ENCODE measurements around the gene DHODH. TPM values are rescaled to one million over a fixed set of nuclear protein-coding genes. Genes with fewer than 3 reads are reported as not detected.

DHODH gene
- polyA plus RNA-seq, 1 donor: 9.3 TPM

- no peak for DNase-seq
These were observed 4.8 kb downstream of the DHODH start for GRCh38 chr16:72013389-72013788.

GRCh38 chr16:72013888-72014581 is 5.5 kb downstream of the DHODH start:
- Histone ChIP-seq H3K27ac (ENCODE audit: low read length) (no peak overlapping the region), H3K4me3 (ENCODE audit: low read length) (no peak overlapping the region), H3K9me3 (ENCODE audit: control insufficient read depth, low read depth, low read length) (no peaks in the 10 kb centered on the region), H3K36me3 (ENCODE audit: control insufficient read depth, insufficient read depth, low read length) (peaks cover 33% of the 10 kb centered on the region), H3K27me3 (ENCODE audit: control insufficient read depth, insufficient read depth, low read length) (no peaks in the 10 kb centered on the region), H3K4me1 (ENCODE audit: control insufficient read depth, insufficient read depth, low read length) (no peaks in the 10 kb centered on the region)
- WGBS (ENCODE audit: insufficient coverage, low lambda C conversion rate): no CpG with 5 or more reads among the region's 15 CpGs
- DNase-seq: peak in 1 of 2 donors; percentile 9

More at GRCh38 chr16:72013389-72013788, 4.8 kb downstream of the DHODH start:
- H3K36me3 ChIP-seq (ENCODE audit: control insufficient read depth, insufficient read depth, low read length): peaks cover 33% of the 10 kb centered on the region
- no peaks in the 10 kb centered on the region for H3K27me3 ChIP-seq (ENCODE audit: control insufficient read depth, insufficient read depth, low read length)
- no peak overlapping the region for H3K4me3 ChIP-seq (ENCODE audit: low read length)
- H3K4me1 ChIP-seq (ENCODE audit: control insufficient read depth, insufficient read depth, low read length): no peaks in the 10 kb centered on the region
- H3K27ac ChIP-seq (ENCODE audit: low read length): no peak overlapping the region
- no CpG with 5 or more reads among the region's 5 CpGs for WGBS (ENCODE audit: insufficient coverage, low lambda C conversion rate)
- H3K9me3 ChIP-seq (ENCODE audit: control insufficient read depth, low read depth, low read length): no peaks in the 10 kb centered on the region

GRCh38 chr16:72014675-72015074 is 6.1 kb downstream of the DHODH start:
- H3K27me3 ChIP-seq (ENCODE audit: control insufficient read depth, insufficient read depth, low read length): no peaks in the 10 kb centered on the region
- no peak overlapping the region for H3K4me3 ChIP-seq (ENCODE audit: low read length)
- WGBS (ENCODE audit: insufficient coverage, low lambda C conversion rate): 100% methylated on average over 5 of the region's 8 CpGs
- peaks cover 33% of the 10 kb centered on the region for H3K36me3 ChIP-seq (ENCODE audit: control insufficient read depth, insufficient read depth, low read length)
- H3K27ac ChIP-seq (ENCODE audit: low read length): no peak overlapping the region
- H3K4me1 ChIP-seq (ENCODE audit: control insufficient read depth, insufficient read depth, low read length): no peaks in the 10 kb centered on the region
- no peaks in the 10 kb centered on the region for H3K9me3 ChIP-seq (ENCODE audit: control insufficient read depth, low read depth, low read length)
- no peak for DNase-seq

- H3K27me3 ChIP-seq (ENCODE audit: control insufficient read depth, insufficient read depth, low read length): no peaks in the 10 kb centered on the region
- no peaks in the 10 kb centered on the region for H3K4me1 ChIP-seq (ENCODE audit: control insufficient read depth, insufficient read depth, low read length)
- WGBS (ENCODE audit: insufficient coverage, low lambda C conversion rate): 93% methylated on average over 2 of the region's 3 CpGs
- H3K27ac ChIP-seq (ENCODE audit: low read length): no peak overlapping the region
- no peak overlapping the region for H3K4me3 ChIP-seq (ENCODE audit: low read length)
- DNase-seq: no peak
- H3K9me3 ChIP-seq (ENCODE audit: control insufficient read depth, low read depth, low read length): no peaks in the 10 kb centered on the region
- peaks cover 33% of the 10 kb centered on the region for H3K36me3 ChIP-seq (ENCODE audit: control insufficient read depth, insufficient read depth, low read length)
These were observed 6.6 kb downstream of the DHODH start for GRCh38 chr16:72015124-72015523.

GRCh38 chr16:72018470-72018869 is 9.9 kb downstream of the DHODH start:
- H3K36me3 ChIP-seq (ENCODE audit: control insufficient read depth, insufficient read depth, low read length): peaks cover 48% of the 10 kb centered on the region
- DNase-seq: no peak

GRCh38 chr16:72021043-72021442 is 12.5 kb downstream of the DHODH start:
- H3K36me3 ChIP-seq (ENCODE audit: control insufficient read depth, insufficient read depth, low read length): peaks cover 57% of the 10 kb centered on the region
- H3K9me3 ChIP-seq (ENCODE audit: control insufficient read depth, low read depth, low read length): no peaks in the 10 kb centered on the region
- no peak for DNase-seq
- no peaks in the 10 kb centered on the region for H3K27me3 ChIP-seq (ENCODE audit: control insufficient read depth, insufficient read depth, low read length)
- H3K4me3 ChIP-seq (ENCODE audit: low read length): no peak overlapping the region
- WGBS (ENCODE audit: insufficient coverage, low lambda C conversion rate): no CpG with 5 or more reads among the region's 15 CpGs
- H3K4me1 ChIP-seq (ENCODE audit: control insufficient read depth, insufficient read depth, low read length): no peaks in the 10 kb centered on the region
- H3K27ac ChIP-seq (ENCODE audit: low read length): no peak overlapping the region

More at GRCh38 chr16:72018470-72018869, 9.9 kb downstream of the DHODH start:
- Histone ChIP-seq H3K4me1 (ENCODE audit: control insufficient read depth, insufficient read depth, low read length) (no peaks in the 10 kb centered on the region), H3K27ac (ENCODE audit: low read length) (no peak overlapping the region), H3K27me3 (ENCODE audit: control insufficient read depth, insufficient read depth, low read length) (no peaks in the 10 kb centered on the region), H3K9me3 (ENCODE audit: control insufficient read depth, low read depth, low read length) (no peaks in the 10 kb centered on the region), H3K4me3 (ENCODE audit: low read length) (no peak overlapping the region)
- no CpG with 5 or more reads among the region's 9 CpGs for WGBS (ENCODE audit: insufficient coverage, low lambda C conversion rate)

- Histone ChIP-seq H3K36me3 (ENCODE audit: control insufficient read depth, insufficient read depth, low read length) (peaks cover 51% of the 10 kb centered on the region), H3K27me3 (ENCODE audit: control insufficient read depth, insufficient read depth, low read length) (no peaks in the 10 kb centered on the region), H3K4me1 (ENCODE audit: control insufficient read depth, insufficient read depth, low read length) (no peaks in the 10 kb centered on the region), H3K4me3 (ENCODE audit: low read length) (no peak overlapping the region), H3K27ac (ENCODE audit: low read length) (no peak overlapping the region), H3K9me3 (ENCODE audit: control insufficient read depth, low read depth, low read length) (no peaks in the 10 kb centered on the region)
- no peak for DNase-seq
- WGBS (ENCODE audit: insufficient coverage, low lambda C conversion rate): no CpG with 5 or more reads among the region's 13 CpGs
These were observed 13.6 kb downstream of the DHODH start for GRCh38 chr16:72022127-72022526.

- Histone ChIP-seq H3K9me3 (ENCODE audit: control insufficient read depth, low read depth, low read length) (no peaks in the 10 kb centered on the region), H3K4me3 (ENCODE audit: low read length) (no peak overlapping the region), H3K27ac (ENCODE audit: low read length) (no peak overlapping the region), H3K4me1 (ENCODE audit: control insufficient read depth, insufficient read depth, low read length) (no peaks in the 10 kb centered on the region), H3K27me3 (ENCODE audit: control insufficient read depth, insufficient read depth, low read length) (no peaks in the 10 kb centered on the region), H3K36me3 (ENCODE audit: control insufficient read depth, insufficient read depth, low read length) (peaks cover 44% of the 10 kb centered on the region)
- 100% methylated on average over 1 of the region's 10 CpGs for WGBS (ENCODE audit: insufficient coverage, low lambda C conversion rate)
- no peak for DNase-seq
These were observed 15.4 kb downstream of the DHODH start for GRCh38 chr16:72023962-72024361.

- no peak for DNase-seq
- H3K4me1 ChIP-seq (ENCODE audit: control insufficient read depth, insufficient read depth, low read length): no peaks in the 10 kb centered on the region
- H3K27ac ChIP-seq (ENCODE audit: low read length): no peak overlapping the region
- 100% methylated on average over 1 of the region's 6 CpGs for WGBS (ENCODE audit: insufficient coverage, low lambda C conversion rate)
- peaks cover 44% of the 10 kb centered on the region for H3K36me3 ChIP-seq (ENCODE audit: control insufficient read depth, insufficient read depth, low read length)
- no peaks in the 10 kb centered on the region for H3K9me3 ChIP-seq (ENCODE audit: control insufficient read depth, low read depth, low read length)
- no peak overlapping the region for H3K4me3 ChIP-seq (ENCODE audit: low read length)
- no peaks in the 10 kb centered on the region for H3K27me3 ChIP-seq (ENCODE audit: control insufficient read depth, insufficient read depth, low read length)
These were observed 16.4 kb downstream of the DHODH start for GRCh38 chr16:72024862-72025382.

- H3K36me3 ChIP-seq (ENCODE audit: control insufficient read depth, insufficient read depth, low read length): peaks cover 42% of the 10 kb centered on the region
- H3K27ac ChIP-seq (ENCODE audit: low read length): no peak overlapping the region
- H3K4me3 ChIP-seq (ENCODE audit: low read length): no peak overlapping the region
- H3K9me3 ChIP-seq (ENCODE audit: control insufficient read depth, low read depth, low read length): no peaks in the 10 kb centered on the region
- no peaks in the 10 kb centered on the region for H3K4me1 ChIP-seq (ENCODE audit: control insufficient read depth, insufficient read depth, low read length)
- H3K27me3 ChIP-seq (ENCODE audit: control insufficient read depth, insufficient read depth, low read length): no peaks in the 10 kb centered on the region
- no peak for DNase-seq
- 83% methylated on average over 1 of the region's 19 CpGs for WGBS (ENCODE audit: insufficient coverage, low lambda C conversion rate)
These were observed 17.0 kb downstream of the DHODH start for GRCh38 chr16:72025404-72026114.

Measured in large intestine (tissue), 3 donors.